Colon (tissue), 2 donors: ENCODE results near the gene RNU5D-1.

ENCODE experiments used
- FAIRE-seq: peaks from 2 replicates; lab custom pipeline; 2012; peaks lifted over from hg19 to GRCh38; lab: Jason Lieb, UNC
- donor health status: control.
- donor health status: control.

The RNU5D-1 gene

DNA sequence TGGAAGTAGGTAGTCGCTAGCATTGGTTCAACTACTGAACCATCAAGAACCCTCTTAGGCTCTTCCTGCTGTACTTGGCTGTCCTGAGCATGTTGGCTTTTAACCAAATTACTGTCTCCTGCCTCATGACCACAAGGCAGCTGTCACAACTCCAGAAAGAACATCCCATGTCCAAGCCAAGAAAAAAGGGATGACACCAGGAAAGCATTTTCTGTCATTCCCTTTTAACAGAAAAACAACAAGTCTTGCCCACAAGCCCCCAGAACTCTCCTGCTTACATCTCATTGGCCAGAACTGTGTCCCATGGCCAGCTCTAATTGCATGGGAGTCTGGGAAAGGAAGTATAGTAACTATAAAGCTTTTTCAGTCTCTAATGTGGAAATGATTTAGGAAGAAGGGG is 2.4 kb upstream of the RNU5D-1 start:
- no peak for FAIRE-seq

DNA sequence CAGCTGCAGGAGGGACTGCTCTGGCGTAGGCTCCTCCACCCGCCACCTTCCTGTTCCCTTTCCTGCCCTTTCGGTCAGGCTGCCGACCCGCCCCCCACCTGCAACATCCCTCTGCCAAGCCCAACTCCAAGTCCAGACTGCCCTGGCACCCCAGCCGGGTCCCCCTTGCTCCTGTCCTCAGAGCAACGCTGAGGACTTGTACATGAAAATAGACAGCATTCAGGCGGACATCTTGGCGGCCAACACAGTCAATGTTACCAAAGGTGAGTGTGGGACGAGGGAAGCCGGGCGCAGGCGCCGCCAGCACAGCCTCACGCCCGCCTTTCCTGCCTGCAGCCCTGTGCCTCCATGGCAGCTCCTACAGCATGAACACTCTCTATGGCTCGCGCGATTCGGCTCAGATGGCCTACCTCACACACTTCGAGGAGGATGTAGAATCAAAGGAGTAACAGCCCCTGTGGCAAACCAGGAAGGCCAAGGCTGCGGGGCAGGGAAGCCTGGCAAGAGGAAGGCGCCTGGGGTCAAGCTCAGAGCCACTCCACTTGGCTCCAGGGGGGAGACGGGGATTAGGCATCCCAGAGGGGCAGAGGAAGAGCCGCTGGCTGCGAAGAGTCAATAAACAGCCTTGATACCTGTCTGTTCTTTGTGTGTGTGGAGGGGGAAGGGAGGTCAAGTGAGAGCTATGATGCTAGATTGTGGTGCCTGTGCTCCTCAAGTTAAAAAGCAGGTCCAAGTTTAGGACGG is 5.8 kb downstream of the RNU5D-1 start:
- FAIRE-seq, result no peak

DNA sequence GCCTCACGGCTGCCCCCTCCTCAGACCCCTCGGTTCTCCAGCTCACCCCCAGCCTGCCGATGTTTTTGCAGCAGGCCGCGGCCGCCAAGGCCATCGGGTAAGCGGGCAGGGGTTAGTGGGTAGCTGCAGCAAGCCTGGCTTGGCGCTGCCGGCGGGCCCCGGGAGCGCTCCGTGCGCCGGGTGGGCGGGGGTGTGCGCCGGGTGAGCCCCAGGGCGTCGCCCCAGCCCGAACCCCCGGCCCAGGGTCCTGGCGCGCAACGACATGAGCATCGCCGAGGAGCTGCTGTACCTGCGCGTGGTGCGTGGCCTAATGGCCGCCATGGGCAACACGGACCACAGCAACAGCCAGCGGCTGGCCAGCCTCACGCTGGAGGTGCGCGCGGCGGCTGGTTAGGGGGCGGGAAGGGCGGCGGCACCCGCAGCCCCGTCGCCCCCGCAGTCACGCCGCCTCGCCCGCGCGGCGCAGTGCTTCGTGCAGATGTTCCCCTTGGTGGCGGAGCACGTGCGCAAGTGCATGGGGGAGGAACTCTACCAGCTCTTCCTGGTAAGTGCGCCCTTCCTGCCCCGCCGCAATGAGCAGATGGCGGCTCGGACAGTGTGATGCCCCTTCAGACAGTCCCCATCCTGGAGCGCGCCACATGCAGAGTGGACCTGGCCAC is 6.5 kb downstream of the RNU5D-1 start:
- FAIRE-seq, result no peak

DNA sequence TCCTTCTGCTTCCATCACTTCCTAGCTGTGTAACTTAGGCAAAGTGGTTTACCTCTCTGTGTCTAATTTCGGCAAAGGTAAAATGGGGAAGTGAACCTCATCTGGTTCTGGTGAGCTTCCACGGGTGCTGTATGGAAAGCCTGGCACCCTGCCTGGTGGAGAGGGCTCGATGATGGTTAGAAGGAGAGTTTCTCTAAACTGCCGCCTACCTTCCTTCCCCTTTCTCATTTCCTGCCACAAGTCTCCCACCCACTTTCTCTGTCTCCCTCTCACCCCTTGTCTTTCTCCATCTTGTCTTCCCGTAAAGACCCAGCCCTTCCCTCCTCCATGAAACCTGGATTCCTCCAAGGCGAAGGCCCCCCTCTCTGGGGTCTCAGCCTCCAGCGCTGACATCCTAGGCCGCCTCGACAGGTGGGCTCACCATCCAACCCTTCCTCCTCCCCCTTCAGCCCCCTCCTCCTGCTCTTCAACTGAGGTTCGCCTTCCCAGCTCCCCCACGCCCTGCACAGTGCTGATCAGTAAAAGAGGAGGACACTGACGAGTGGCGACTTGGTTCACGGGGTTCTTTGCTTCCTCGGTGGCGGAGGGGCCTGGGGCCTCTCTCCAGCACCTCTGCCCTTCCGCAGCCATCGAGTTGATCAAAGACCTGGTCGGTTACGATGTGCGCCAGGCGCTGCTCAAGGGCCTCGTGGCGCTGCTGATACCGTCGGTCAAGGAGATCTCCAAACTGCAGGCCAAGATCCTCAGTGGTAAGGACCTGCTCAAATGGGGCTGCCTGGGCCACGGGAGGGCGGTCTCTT is 7.3 kb downstream of the RNU5D-1 start:
- FAIRE-seq, result no peak

DNA sequence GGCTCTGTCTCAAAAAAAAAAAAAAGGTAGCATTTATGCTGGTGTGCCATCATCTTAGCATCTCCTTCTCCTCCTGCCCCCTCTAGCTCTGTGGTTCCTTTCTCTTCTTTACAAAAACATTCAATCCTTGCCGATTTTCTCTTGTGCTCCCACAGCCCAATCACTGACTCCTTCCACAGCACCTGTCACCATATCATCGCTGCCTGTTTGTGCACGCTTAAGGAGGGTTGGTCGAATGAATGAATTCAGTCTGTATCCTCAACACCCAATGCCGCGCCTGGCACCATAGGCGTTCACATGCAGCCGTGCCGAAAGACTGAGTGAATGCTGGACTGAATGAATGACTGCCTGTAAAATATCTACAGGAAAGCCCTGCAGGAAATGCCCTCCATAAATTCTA is 7.9 kb downstream of the RNU5D-1 start:
- no peak for FAIRE-seq

DNA sequence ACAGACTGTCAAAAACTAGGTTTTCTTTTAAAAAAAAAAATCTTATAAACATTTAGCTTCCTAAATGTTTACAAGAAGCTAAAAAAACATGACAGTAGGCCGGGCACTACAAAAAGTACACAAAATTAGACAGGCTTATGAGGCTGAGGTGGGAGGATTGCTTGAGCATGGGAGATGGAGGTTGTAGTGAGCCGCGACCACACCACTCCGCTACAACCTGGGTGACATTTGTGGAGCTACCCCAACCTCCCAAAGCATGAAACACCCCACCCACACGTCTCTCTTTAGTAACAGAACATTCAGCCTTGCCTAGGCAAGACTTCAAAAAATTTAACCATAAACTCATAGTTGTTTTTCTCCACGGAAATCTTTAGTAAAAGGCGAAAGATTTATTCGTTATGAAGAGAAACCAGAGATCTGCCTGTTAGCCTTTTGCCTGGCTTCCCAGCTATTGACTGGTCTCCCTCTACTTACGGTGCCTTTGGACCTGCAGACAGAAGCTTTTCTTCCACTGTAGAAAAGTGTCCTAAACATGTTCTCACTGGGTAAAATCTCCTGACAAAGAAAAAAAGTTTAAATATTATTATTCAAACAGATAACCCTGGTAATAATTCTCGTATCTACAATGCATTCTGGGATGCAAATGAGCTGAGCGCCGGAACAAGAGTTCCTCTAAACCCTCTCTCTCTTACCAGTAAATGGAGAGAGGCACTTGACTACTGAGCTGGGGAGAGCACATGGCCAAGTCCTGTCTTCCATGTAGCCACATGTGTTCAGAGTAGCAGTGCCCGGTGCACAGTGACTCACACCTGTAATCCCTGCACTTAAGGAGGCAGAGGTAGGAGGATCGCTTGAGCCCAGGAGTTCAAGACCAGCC is 9.2 kb downstream of the RNU5D-1 start:
- FAIRE-seq, result no peak

DNA sequence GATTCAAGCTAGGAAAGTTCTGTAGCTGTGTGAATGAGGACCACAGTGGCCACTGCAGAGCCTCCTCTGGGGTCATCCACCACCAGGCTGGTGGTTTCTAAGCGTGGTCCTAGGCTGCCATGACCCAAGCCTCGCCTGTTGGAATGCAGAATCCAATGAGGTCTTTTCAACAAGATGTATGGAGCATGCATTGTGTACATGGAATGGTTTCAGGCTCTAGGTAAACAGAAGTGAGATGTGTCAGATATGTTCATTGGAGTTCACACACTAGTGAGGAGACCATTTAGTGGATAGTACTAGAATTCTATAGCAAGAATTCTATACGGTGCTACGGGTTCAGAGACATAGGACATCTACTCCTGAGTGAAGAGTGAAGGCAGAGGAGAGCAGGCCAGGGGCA is 10.7 kb downstream of the RNU5D-1 start:
- FAIRE-seq, result no peak

DNA sequence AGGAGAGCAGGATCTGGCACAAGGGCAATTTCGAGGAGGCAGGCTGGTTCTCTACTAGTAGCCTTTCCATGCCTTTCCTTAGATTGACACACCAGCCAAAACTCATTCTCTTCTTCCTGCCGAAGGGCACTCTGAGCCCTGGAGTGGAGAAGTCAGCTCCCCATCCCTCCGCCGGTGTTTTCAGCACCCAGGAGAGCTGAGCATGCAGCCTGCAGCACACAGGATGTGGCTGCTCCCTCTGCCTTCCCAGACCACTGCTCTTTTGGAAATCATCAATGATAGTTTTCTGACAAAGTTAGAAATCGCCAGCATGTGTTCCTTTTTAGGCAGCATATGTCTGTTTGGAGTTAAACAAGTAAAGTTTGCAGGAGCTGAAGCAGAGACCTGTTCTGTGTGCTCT is 11.7 kb downstream of the RNU5D-1 start:
- FAIRE-seq, result no peak

DNA sequence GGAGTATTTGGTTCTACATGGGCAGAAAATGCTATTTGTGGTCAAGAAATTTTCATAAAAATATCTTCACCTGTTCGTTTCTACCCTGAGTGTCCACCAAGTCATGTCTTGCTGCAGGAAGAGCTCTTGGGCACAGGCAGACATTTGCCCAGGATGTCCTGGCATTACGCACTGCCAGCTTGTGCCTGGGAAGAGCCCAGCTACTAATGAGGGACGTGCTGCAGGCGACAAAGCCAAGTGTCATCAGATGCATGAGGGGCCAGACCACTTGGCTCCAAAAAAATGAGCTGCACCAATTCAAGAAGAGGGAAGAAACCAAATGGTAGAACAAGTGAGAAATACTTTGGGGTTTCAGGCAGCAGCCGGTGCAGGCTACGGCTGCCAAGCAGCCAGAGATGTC is 12.9 kb downstream of the RNU5D-1 start:
- no peak for FAIRE-seq

DNA sequence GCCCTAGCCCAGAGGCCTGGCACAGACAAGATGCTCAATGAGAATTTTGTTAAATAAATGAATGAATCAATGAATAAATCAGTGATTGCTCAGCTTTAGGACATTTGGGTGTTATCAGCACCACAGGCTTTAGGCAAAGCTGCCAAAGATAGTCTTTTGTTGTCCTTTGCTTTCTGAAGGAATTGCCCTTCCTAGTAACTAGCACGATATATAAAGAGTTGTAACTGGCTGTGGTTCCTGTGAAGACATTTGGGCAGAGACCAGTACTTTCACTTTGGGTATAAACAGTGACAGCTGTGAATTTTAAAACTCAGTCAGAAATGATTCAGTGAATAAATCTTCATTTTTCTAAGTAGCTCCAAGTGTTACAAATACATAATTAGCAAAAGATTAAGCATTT is 13.3 kb downstream of the RNU5D-1 start:
- FAIRE-seq, result no peak

DNA sequence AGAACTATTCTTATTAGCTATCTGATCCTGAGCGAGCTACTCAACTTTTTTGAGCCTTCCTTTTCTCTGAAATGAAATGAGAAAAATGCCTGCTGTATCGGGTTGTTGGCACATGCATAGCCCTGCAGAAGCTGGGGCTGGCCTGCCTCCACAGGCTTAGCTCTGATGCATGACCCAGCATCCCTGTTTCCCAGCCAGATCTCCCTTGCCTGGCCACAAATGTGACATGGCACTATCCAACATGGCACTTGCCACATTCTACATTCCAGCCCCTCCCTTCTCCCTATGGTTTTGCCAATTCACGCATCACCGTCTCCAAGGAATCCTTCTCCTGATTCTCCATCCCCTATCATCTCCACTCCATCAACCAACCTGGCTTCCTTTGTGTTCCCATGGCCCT is 13.8 kb downstream of the RNU5D-1 start:
- FAIRE-seq, result no peak

DNA sequence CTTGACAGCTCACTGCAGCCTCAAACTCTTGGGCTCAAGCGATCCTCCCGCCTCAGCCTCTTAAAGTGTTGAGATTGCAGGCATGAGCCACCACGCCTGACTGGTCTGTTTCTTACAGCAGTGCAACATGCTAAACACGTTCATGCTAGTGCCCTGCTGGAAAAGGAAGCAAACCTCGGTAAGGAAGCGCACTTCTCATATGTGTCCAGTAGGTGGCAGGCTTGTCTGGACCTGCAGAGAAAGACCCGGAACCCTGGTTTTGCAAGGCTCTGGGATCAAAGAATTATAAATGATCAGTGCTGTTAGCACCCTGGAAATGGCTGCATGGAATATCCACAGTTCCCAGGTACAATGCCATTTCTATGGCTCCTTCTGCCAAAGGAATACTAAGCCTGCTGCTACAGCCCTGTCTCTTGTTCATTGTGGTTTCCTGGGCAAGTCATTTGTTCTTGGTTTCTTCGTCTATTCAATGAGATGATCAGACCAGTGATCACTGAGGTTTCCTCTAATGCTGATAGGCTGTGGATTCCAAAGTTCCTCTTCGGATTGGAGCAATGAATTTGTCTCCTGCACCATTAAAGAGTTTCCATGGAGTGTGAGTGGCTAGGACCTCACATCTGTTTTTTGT is 15.9 kb downstream of the RNU5D-1 start:
- FAIRE-seq, result no peak

DNA sequence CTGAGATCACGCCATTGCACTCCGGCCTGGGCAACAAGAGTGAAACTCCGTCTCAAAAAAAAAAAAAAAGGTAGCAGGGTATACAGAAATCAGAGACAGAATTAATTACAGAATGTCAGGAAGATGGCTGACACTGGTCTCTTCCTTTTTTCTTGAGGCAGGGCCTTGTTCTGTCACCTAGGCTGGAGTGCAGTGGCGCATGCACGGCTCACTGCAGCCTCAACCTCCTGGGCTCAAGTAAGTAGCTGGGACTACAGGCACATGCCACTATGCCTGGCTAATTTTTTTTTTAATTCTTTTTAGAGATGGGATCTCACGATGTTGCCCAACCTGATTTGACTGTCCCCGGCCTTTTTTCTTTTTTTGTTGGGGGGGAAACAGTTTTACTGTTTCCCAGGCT is 16.4 kb downstream of the RNU5D-1 start:
- no peak for FAIRE-seq

DNA sequence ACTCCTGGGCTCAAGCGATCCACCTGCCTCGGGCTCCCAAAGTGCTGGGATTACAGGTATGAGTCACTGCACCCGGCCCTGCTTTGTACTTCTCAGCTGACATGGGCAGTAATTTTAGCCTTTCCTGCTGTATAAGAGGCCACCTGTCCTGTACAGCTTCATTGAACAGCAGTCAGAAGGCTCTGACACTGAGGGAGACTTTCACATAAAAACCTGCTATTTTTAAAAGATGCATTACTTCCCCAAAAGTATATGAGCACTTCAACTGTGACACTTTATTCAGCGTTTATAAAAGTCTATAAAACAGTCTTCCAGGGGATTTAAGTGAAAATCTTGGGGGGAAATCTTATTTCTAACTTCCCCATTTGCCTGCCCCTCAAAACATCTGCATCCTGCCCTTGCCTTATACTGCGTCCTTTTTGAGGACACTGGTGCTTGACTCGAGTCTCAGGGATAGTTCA is 17.6 kb downstream of the RNU5D-1 start:
- no peak for FAIRE-seq

DNA sequence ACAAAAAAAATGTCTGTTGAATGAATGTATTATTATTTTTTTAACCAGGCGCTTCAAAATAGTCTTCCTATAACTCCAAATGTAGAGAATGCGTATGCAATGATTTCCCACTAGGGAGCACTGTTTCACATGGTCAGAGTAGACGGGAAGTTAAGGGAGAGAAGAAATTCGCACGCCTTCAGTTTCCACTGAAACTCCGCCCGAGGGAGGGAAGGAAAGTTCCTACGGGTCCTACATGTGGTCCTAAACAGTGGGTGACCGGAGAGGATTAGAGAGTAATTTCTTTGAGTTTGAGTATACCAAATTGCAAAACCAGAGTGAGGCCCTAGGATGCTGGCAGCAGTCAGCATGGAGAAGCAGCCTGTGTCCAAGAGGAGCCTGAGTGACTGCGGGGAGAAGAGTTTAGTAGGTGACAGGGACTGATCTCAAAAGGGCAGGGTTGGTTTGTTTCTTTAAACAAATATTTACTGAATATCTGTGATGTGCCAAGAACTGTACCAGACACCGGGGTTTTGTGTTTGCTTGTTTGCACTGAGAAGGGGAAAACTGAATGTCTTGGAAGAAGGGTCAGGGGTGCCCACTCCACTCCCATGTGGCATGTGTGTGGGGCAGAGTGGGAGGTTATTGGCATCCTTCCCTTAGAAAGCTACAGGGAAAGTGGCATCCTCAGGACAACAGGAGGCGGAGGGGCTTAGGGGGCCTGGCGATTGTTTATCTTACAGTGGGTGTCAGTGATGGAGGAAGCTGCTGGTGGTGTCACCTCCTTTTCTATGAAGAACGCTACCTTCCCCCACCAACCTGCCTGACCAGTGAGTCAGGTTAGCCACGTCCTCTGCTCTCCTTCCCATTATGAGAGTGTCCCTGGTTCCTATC is 22.8 kb downstream of the RNU5D-1 start:
- FAIRE-seq, result no peak

DNA sequence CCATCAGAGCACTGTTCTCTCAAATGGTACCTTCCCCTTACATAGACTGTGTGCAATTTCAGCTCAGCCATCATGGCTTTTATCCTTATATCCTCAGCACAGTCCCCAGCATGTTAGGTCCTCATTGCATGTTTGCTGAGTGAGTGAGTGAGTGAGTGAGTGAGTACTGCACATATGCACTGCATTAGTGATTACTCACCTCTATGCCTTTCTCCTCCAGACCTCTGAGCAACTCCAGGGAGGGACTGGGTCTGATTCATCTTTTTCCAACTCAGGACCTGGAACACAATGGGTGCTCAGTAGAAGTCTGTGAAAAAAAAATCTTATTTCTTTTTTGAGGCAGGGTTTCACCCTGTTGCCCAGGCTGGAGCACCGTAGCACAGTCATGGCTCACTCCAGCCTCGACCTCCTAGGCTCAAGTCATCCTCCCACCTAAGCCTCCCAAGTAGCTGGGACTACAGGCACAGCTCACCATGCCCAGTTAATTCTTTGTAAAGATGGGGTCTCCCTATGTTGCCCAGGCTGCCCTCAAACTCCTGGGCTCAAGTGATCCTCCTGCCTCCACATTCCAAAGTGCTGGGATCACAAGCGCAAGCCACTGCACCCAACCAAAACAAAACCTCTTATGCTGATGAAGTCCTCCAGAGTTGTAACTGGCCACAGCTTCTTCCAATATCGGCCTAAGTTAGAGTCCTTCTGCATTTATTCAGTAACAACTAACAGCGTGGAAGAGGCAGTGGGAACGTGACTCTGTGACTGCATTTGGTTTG is 23.7 kb downstream of the RNU5D-1 start:
- FAIRE-seq, result no peak

DNA sequence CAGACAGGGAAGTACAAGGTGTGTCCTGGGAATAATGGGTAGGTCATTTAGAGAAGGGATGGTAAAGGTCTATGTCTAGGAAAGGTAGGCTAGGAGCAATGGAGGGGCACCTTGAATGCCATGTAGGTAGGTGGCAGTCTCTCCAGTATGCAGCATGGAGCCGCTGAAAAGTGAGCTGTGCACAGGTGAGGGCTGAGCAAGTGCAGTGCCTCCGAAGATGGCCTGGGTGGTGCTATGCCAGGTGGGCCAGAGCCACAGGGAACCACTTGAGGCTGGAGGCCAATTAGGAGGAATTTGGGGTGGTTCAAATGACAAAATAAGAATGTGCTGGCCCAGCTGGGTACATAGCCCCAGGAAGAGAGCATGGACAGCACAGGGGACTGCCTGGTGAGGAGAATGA is 25.0 kb downstream of the RNU5D-1 start:
- FAIRE-seq, result no peak

DNA sequence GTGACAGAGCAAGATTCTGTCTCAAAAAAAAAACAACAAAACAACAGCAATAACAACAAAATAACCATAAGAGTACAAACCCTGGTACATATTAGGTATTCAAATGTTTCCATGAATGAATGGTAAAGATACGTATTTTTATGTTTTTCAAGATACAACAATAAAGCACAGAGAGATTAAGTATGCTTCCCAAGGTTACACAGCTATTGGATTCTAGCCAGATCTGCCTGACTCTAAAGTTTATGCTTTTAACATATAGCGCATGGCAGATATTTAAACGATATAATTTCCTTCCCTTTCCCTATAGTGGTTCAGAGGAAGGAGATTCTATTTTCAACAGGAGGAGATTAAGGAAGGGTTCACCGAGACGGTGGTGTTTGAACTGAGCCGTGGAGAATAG is 25.5 kb downstream of the RNU5D-1 start:
- no peak for FAIRE-seq

DNA sequence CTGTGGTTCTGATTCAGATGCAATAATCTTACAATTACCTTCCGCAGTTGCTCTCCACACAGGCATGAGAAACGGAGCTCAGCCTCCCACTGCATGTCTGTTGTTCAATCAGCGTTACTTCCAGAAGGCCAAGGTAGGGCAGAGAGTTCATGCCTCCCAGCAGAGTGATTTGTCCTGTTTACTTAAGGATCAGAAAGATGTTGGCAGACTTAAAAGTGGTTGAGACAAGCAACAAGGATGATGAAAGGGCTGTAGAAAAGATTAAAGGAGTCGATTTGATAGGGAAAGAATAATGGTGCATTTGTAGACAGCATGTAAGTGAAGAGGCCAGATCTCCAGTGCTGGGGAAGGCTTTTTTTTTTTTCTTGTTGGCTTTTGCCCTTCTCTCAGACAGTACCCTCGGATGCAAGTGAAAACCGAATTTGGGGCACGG is 29.8 kb downstream of the RNU5D-1 start:
- FAIRE-seq, result no peak

DNA sequence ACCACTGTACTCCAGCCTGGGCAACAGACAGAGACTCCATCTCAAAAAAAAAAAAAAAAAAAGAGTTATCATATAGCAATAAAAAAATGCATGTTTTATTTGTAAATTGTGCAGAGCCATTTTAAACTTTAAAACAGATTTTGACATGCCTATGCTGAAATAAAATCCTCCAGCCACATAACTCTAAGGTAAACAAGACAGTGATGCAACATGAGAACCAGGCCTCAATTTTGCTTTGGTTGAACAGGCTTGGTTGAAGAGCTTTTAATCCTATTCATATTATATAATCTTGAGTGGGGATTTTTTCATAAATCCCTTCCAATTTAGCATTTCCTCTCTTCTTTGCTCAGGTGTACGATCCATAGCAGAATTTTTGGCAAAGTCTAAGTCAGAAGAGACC is 30.4 kb downstream of the RNU5D-1 start:
- no peak for FAIRE-seq
